Pancreas (tissue), 10 donors: ENCODE data around the gene RAD51B. TPM values are rescaled to one million over a fixed set of nuclear protein-coding genes. Genes with fewer than 3 reads are reported as not detected.

Experiments used
- ATAC-seq, 4 donors: fragments of 200-7000 bp; cut with Tn5 transposase; one replicate each; pipeline versions ENCODE4 v1.8.0 to v1.9.1; 2020; ENCODE audit warnings: mild to moderate bottlenecking in 4 of 4, moderate library complexity in 4 of 4
- DNase-seq, 6 donors: peaks; one replicate each; pipeline ENCODE4 v3.0.0-alpha.2; 2020
- FAIRE-seq: peaks from 2 replicates; lab custom pipeline; 2012; peaks lifted over from hg19 to GRCh38; lab: Jason Lieb, UNC
- H3K27ac ChIP-seq, 4 donors: fragments of 200-600 bp; sonication (generic); 1 replicate in 3 of 4; 2 replicates in 1 of 4; pipeline versions ENCODE4 v1.5.0 to v1.8.0; 2020
- H3K27me3 ChIP-seq, 4 donors: fragments of 200-600 bp; one replicate each; pipeline ENCODE4 v1.8.0; 2021
- H3K36me3 ChIP-seq, 3 donors: fragments of 200-600 bp; sonication (generic) in 1 of 3; one replicate each; pipeline versions ENCODE4 v1.5.0 to v1.8.0; 2020 to 2021
- H3K4me1 ChIP-seq, 3 donors: fragments of 200-600 bp; one replicate each; pipeline ENCODE4 v1.8.0; 2021
- H3K4me3 ChIP-seq, 4 donors: fragments of 200-600 bp; sonication (generic) in 2 of 4; one replicate each; pipeline versions ENCODE4 v1.5.0 to v1.8.0; 2020 to 2021
- H3K9me3 ChIP-seq, 4 donors: fragments of 200-600 bp; one replicate each; pipeline ENCODE4 v1.8.0; 2021
- CTCF ChIP-seq, 4 donors: fragments of 200-600 bp; sonication (generic) in 3 of 4; IDR thresholded peaks; one replicate each; pipeline versions ENCODE4 v1.5.0 to v1.8.0; 2021; ENCODE audit warnings: antibody characterized with exemption in 4 of 4
- WGBS, 2 donors: extraction: QIAGEN DNeasy Blood & Tissue Kit; methylation state at CpG; one replicate each; pipeline ENCODE4 v1.1.7; 2013; 5-methylcytosine and 5-hydroxymethylcytosine counted together
- intact Hi-C, 3 donors: fragments of 100-400 bp; cut with DNase I; formaldehyde crosslinking; loops; one replicate each; pipeline versions ENCODE4 v1.11.1 to v1.14.2; 2022
- polyA plus RNA-seq, 2 donors: library from polyadenylated mRNA; stranded (reverse); fragments of 200-250 nt; gene quantifications; one replicate each; pipeline ENCODE4 v1.2.3, GENCODE V29; 2013
- total RNA-seq, 6 donors: library from RNA; stranded (reverse); fragmentation: NEBNext Ultra II Directional in 4 of 6; extraction: Animal tissue kit (Norgen Biotek cat#: 25700) in 4 of 6; gene quantifications; one replicate each; pipeline versions ENCODE4 v1.2.1 to v1.2.4, GENCODE V29; 2021 to 2023
- donor health status: healthy with polysubstance abuse.
- donor health status: DM: no; HTN: no; CAD: no; lungs with moderate emphysema.
- donor health status: DM: no; HTN: no; CAD: no.
- donor health status: control.
- donor health status: control.
- donor health status: Bipolar disorder and iron deficiency.
- donor health status: DM: yes; HTN: yes; CAD: no.
- donor health status: DM: no; HTN: no; CAD: no.
- donor health status: DM: no; HTN: no; CAD: no.
- donor health status: DM: yes; HTN: yes; CAD: no.

RAD51B gene
- total and polyA plus RNA-seq, 8 donors: 1.1 to 17.3 (median 5.8) TPM

GRCh38 chr14:68518761-68519670 is 699.4 kb downstream of the RAD51B start:
- Histone ChIP-seq H3K27ac (peak overlapping the region; percentile 93 to 96 (median 96)), H3K36me3 (no peaks in the 10 kb centered on the region), H3K9me3 (no peaks in the 10 kb centered on the region), H3K4me1 (peaks cover 42 to 71% (median 67%) of the 10 kb centered on the region in 3 donors), H3K27me3 (no peaks in the 10 kb centered on the region), H3K4me3 (no peak overlapping the region)
- WGBS, 2 donors: 21 to 24% methylated on average over 7 of the region's 7 CpGs
- FAIRE-seq (no peak), ATAC-seq (peak; percentile 63 to 80 (median 74)), DNase-seq (peak in 4 of 6 donors; percentile 61 to 81 (median 80))
- no peak for TF ChIP-seq CTCF (IDR thresholded peaks at IDR 0.05)
- intact Hi-C loops: loop anchor here in 1 of 3 donors (5.0 kb wide), 1 partner anchor 47 kb away; no protein-coding TSS in a partner anchor

GRCh38 chr14:68519671-68520187 is 700.1 kb downstream of the RAD51B start:
- intact Hi-C loops: loop anchor here in 1 of 3 donors (5.0 to 10.0 kb wide), 2 partner anchors 47 to 265 kb away; no protein-coding TSS in a partner anchor
- no peaks in the 10 kb centered on the region for H3K36me3 ChIP-seq
- TF ChIP-seq CTCF (IDR thresholded peaks at IDR 0.05): no peak
- H3K27me3 ChIP-seq: no peaks in the 10 kb centered on the region
- WGBS, 2 donors: 57 to 63% methylated on average over 5 of the region's 5 CpGs
- H3K4me1 ChIP-seq: peaks cover 42 to 76% (median 67%) of the 10 kb centered on the region in 3 donors
- FAIRE-seq (no peak), DNase-seq (no peak), ATAC-seq (no peak)
- H3K9me3 ChIP-seq: no peaks in the 10 kb centered on the region
- no peak overlapping the region for H3K4me3 ChIP-seq
- H3K27ac ChIP-seq: peak overlapping the region; percentile 93 to 96 (median 96)

GRCh38 chr14:68520637-68521556 is 701.3 kb downstream of the RAD51B start:
- Histone ChIP-seq H3K36me3 (no peaks in the 10 kb centered on the region), H3K9me3 (no peaks in the 10 kb centered on the region), H3K4me1 (peaks cover 44 to 79% (median 69%) of the 10 kb centered on the region in 3 donors), H3K27ac (peak overlapping the region; percentile 93 to 96 (median 96)), H3K4me3 (no peak overlapping the region), H3K27me3 (no peaks in the 10 kb centered on the region)
- no peak for TF ChIP-seq CTCF (IDR thresholded peaks at IDR 0.05)
- DNase-seq: peak in 5 of 6 donors; percentile 80 to 86 (median 83)
- peak; percentile 68 to 79 (median 70) for ATAC-seq
- FAIRE-seq: no peak
- intact Hi-C loops: loop anchor here in 1 of 3 donors (10.0 kb wide), 1 partner anchor 264 kb away; no protein-coding TSS in a partner anchor
- whole genome bisulfite sequencing, 2 donors: 14 to 16% methylated on average over 5 of the region's 5 CpGs

GRCh38 chr14:68521557-68521901 is 702.0 kb downstream of the RAD51B start:
- Histone ChIP-seq H3K9me3 (no peaks in the 10 kb centered on the region), H3K27me3 (no peaks in the 10 kb centered on the region), H3K4me1 (peaks cover 50 to 85% (median 75%) of the 10 kb centered on the region in 3 donors), H3K27ac (peak overlapping the region; percentile 93 to 96 (median 96)), H3K4me3 (no peak overlapping the region), H3K36me3 (no peaks in the 10 kb centered on the region)
- no peak for TF ChIP-seq CTCF (IDR thresholded peaks at IDR 0.05)
- no peak for FAIRE-seq
- no peak for ATAC-seq
- WGBS, 2 donors: 20 to 21% methylated on average over 1 of the region's 1 CpG
- intact Hi-C loops: loop anchor here in 1 of 3 donors (10.0 kb wide), 1 partner anchor 263 kb away; no protein-coding TSS in a partner anchor
- no peak for DNase-seq
